ENCODE measurements around the gene SERGEF.

- TF ChIP-seq, protein P1, sequence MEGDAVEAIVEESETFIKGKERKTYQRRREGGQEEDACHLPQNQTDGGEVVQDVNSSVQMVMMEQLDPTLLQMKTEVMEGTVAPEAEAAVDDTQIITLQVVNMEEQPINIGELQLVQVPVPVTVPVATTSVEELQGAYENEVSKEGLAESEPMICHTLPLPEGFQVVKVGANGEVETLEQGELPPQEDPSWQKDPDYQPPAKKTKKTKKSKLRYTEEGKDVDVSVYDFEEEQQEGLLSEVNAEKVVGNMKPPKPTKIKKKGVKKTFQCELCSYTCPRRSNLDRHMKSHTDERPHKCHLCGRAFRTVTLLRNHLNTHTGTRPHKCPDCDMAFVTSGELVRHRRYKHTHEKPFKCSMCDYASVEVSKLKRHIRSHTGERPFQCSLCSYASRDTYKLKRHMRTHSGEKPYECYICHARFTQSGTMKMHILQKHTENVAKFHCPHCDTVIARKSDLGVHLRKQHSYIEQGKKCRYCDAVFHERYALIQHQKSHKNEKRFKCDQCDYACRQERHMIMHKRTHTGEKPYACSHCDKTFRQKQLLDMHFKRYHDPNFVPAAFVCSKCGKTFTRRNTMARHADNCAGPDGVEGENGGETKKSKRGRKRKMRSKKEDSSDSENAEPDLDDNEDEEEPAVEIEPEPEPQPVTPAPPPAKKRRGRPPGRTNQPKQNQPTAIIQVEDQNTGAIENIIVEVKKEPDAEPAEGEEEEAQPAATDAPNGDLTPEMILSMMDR (IDR thresholded peaks at IDR 0.05), result no peak
- TF ChIP-seq POLR2A (IDR thresholded peaks at IDR 0.05; ENCODE audit: low read depth) (no peak), EP300 (IDR thresholded peaks at IDR 0.05) (no peak)
Measured at GRCh38 chr11:18001191-18001590, 11.7 kb downstream of the SERGEF start.

Data from esophagus muscularis mucosa (tissue), 4 donors.